Astrocyte (in vitro differentiated cells and primary cell): ENCODE data around the gene RAB11FIP5.

ENCODE experiments used
- EZH2 ChIP-seq: IDR thresholded peaks from 2 replicates; pipeline ENCODE4 v1.6.1; 2012; ENCODE audit warnings: mild to moderate bottlenecking, low read length, inconsistent platforms; ENCODE audit not compliant: insufficient read depth
- TF ChIP-seq, protein P1 (sequence below): IDR thresholded peaks from 2 replicates; pipeline ENCODE4 v1.5.1; 2011; ENCODE audit warnings: low read depth, mild to moderate bottlenecking, inconsistent platforms, low read length, moderate library complexity; ENCODE audit not compliant: insufficient read depth

DNA sequence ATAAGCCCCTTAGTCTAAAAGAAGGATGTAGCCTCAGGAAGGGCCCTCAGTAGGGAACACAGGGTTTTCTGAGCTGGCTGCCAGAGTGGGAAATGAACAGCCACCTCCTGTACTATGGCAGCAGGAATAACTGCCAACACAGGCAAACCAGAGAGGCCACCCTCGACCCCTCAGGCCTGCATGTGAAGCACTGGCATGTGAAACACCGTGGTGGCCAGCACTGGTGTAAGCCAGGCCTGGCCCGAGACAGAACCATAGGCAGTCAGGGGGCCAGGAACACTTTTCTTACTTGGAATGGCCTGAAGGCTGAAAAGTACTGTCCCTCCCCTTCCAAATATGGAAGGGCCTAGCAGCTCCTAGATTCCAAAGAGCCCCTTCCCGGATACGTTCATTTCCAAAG is 69.5 kb downstream of the RAB11FIP5 start:
- TF ChIP-seq, protein P1, sequence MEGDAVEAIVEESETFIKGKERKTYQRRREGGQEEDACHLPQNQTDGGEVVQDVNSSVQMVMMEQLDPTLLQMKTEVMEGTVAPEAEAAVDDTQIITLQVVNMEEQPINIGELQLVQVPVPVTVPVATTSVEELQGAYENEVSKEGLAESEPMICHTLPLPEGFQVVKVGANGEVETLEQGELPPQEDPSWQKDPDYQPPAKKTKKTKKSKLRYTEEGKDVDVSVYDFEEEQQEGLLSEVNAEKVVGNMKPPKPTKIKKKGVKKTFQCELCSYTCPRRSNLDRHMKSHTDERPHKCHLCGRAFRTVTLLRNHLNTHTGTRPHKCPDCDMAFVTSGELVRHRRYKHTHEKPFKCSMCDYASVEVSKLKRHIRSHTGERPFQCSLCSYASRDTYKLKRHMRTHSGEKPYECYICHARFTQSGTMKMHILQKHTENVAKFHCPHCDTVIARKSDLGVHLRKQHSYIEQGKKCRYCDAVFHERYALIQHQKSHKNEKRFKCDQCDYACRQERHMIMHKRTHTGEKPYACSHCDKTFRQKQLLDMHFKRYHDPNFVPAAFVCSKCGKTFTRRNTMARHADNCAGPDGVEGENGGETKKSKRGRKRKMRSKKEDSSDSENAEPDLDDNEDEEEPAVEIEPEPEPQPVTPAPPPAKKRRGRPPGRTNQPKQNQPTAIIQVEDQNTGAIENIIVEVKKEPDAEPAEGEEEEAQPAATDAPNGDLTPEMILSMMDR, result no peak
- TF ChIP-seq EZH2, result no peak
